Frontal cortex (tissue), 4 donors: ENCODE results near the gene GAB2. TPM values are rescaled to one million over a fixed set of nuclear protein-coding genes. Genes with fewer than 3 reads are reported as not detected.

Experiments used
- DNase-seq, 2 donors: peaks; one replicate each; pipeline ENCODE4 v3.0.0; 2012; ENCODE audit warnings: low spot score in 2 of 2
- FAIRE-seq: peaks from 2 replicates; lab custom pipeline; 2012; peaks lifted over from hg19 to GRCh38; lab: Jason Lieb, UNC
- total RNA-seq: library from RNA; depleted of rRNA; stranded (reverse); fragments of >200 nt; gene quantifications from one replicate; pipeline ENCODE4 v1.2.3, GENCODE V29; 2014
- donor health status: control.
- donor health status: control.
- donor health status: control.

Gene GAB2
- total RNA-seq, 1 donor from 2014 or later = 20.8 TPM

DNA sequence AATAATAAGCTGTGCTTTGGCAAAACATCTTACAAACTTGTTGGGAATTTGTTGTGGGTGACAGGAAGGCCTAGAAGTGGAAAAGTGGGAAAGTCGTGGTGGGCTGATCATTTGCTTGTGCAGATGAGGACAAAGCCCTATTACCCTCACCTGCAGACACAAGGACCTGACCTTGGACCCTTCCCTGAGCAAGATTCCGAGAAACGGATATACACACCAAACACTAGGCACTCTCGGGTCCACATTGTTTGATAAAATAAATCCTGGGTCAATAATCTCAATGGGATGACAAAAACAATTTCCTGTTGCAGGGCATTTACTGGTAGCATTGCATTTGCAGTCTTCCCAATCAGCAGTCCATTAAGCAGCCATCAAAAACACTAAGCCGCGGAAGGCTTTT is 89.7 kb downstream of the GAB2 start:
- FAIRE-seq = no peak
- DNase-seq = no peak

DNA sequence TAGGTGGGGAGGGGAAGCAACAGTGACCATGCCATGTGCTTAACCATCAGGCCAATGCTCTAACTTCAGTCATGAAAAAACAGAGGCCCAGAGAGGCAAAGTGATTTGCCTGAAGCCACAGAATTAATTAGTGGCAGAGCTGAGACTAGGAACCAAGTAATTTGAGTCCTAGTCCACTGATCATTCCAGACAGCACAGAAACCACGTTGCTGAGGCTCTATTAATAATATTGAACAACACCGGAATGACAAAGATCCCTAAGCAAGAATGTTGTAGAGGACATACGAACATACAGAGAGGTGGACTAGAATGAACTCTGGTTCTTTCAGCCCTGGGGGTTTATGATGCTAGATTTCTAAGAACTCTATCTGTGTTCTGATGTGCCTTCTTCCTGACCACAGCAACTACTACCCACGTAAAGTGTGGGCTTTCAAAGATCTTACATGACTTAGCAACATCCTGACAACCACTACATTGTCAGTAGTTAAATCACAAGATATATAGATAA is 92.3 kb downstream of the GAB2 start:
- FAIRE-seq (no peak), DNase-seq (no peak)

DNA sequence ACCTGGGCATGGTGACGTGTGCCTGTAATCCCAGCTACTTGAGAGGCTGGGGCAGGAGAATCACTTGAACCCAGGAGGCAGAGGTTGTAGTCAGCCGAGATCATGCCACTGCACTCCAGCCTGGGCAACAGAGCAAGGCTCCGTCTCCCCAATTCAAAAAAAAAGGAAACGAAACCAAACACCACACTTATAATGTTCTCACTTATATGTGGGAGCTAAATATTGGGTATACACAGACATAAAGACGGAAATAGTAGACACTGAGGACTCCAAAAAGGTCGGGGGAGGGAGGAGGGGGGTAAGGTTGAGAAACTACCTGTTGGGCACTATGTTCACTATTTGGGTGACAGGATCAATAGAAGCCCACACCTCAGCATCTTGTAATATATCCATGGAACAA is 94.3 kb downstream of the GAB2 start:
- FAIRE-seq = no peak
- no peak for DNase-seq

DNA sequence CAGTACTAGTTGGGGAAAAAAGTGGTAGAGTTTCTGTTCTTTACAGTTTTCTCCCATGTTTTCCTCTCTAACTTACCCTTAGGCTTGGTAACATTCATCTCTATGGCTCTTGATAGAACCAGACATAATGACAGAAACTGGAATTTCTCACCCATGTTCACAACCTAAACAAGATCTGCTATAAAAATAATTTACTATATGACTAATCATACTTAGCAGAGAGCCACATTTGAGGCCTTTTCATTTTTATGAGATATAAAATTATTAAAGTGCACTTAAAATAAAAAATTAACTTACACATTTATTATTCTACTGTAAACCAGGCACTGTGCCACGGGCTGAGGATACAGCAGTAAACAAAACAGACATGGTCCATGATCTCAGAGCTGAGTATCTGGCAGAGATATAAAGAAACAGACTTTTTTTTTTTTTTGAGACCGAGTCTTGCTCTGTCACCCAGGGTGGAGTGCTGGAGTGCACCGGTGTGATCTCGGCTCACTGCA is 98.1 kb downstream of the GAB2 start:
- FAIRE-seq (no peak), DNase-seq (no peak)

DNA sequence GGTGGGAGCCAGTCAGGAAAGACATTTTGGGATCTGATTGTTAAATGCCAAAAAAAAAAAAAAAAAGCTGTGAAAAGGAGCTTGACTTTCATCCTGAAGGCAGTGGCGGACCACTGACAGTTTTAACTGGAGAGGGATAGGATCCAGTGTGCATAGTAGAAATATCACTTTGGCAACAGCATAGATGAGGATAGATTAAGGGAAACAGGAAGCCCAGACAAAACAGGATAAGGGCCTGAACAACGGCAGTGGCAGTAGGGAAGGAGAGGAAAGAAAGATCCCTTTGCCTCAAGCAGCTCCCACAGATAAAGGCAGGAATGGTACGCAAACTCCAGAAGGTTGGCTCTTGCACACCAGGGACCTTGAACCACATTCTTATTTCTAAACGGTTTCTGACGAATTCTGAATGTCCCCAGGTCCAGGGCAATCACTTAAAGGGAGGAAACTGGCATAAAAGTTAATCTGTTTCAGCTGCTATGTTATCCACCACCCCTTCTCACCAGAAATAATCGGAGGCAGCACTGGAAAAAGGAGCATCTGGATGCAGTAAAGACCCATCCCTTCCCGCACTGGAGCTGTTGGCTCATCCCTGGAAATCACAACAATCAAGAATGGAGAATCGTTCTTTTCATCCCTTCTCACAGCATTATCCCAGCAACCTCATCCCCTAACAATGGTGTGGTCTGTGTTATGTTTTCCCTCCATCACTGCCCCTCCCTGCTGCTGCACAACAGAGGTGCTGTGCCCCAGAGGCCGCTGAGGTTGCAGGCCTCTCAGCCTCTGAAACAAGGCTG is 99.1 kb downstream of the GAB2 start:
- FAIRE-seq (no peak), DNase-seq (peak in 1 of 2 donors; percentile 24)

DNA sequence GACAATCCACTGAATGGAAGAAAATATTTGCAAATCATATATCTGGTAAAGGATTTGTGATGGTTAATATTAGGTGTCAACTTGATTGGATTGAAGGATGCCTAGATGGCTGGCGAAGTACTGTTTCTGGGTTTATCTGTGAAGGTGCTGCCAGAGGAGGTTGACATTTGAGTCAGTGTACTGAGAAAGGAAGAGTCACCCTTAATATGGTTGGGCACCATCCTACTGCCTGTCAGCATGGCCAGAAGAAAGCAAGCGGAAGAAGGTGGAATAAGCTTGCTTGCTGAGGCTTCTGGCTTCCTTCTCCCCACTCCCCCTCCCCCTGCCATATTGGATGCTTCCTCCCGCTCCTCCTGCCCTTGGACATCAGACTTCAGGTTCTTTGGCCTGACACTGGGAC is 101.9 kb downstream of the GAB2 start:
- no peak for DNase-seq
- no peak for FAIRE-seq

DNA sequence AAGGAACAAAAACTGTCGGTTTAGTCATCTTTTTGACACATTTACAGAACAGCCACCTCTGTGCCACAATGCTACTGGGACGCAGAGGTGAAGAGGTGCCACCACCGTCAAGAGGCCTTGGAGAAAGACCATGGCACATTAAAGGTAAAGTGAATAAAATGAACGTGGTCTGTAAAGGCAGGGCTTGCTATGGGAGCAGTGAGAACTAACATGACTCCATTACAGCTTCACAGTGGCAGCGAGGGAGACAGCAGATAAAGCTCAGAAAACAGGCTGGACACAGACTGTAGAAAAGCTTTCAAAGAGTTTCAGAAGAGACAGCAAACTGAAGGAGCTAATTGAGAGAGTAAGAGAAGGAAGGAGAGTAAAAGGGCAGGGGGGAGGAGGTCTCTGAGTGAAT is 102.9 kb downstream of the GAB2 start:
- no peak for FAIRE-seq
- no peak for DNase-seq

DNA sequence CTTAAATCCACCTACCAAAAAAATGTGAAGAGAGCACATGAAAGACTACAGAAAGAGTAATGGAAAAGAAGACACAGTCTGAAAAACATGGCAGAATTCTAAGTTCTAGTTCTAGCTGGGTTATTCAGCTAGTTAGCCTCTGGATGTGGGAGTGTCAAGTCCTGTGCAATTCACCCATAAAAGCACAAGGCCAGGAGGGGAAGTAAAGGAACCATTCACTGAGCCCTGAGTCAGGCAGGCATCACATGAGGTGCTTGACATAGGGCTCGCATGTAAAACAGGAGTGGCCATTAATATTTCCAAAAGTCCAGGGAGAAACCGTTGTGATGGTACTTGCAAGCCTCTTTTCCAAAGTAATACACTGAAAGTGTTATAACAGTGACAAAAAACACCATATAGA is 103.7 kb downstream of the GAB2 start:
- FAIRE-seq (no peak), DNase-seq (no peak)

DNA sequence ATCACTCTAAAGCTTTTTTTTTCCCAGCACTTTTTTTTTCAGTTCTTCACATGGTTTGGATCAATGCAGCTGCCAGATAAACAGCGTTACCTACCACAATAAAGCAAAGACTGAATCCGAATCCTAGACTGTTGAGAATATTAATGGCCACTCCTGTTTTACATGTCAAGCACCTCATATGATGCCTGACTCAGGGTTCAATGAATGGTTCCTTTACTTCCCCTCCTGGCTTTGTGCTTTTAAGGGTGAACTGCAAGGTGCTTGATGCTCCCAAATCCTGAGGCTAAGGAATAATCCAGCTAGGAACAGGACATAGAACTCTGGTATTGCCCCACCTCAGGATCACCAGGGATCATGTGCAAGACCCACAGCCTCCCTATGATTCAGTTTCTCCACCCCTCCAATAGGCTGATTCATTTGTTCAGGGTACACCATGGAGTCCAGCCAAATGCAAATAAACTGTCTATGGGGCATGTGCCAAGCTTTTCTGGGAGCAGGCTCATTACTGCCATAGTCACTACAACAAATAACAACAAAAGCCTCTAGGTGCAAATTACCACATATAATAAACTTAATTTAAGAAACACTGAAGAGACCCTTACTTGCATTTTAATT is 104.3 kb downstream of the GAB2 start:
- FAIRE-seq = no peak
- no peak for DNase-seq

DNA sequence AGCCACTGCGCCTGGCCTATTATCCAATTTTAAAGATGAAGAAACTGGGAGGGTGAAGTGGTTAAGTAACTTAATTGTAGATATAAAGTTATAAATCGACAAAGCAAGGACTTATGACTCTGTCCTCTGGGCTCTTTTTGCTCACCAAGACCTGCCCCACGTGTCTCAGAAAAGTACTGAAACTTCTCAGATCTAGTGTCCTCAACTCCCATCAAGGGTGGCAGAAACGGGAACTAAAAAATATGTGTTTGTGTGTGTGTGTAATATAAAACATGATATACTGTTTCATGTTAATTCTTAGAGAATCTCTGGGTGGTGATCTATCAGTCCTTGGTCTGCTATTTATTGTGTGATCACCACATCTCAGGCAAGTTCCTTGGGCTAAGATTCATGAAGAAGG is 104.9 kb downstream of the GAB2 start:
- DNase-seq (no peak), FAIRE-seq (no peak)

DNA sequence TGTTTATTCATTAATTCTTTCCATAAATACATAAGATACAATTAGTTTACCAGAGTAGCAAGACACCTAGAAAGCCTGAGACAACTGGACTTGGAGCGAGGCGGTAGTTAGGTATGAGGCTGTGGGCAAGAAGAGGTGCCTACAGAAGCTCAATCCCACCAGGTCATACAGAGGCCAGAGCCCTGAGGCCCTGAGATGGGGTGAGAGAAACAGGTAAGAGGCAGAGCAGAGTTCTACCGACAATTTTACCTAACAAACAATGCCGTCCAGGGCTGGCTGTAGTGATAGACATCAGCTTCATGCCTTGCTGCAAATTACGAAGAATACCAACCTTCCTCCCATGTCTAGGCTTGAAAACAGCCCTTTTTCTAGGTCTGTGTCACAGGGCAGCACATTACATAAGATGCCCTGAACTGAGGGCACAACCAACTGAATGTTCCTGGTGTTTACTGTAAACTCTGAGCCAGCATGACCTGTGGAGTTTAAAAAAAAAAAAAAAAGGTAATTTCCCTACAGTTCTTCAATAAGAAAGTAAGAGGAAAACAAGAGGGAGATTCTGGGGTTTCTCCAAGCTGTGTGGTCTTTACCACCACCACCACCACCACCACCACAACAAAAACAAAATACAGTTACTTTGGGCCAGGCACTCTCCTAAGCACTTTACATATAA is 105.8 kb downstream of the GAB2 start:
- no peak for FAIRE-seq
- no peak for DNase-seq

DNA sequence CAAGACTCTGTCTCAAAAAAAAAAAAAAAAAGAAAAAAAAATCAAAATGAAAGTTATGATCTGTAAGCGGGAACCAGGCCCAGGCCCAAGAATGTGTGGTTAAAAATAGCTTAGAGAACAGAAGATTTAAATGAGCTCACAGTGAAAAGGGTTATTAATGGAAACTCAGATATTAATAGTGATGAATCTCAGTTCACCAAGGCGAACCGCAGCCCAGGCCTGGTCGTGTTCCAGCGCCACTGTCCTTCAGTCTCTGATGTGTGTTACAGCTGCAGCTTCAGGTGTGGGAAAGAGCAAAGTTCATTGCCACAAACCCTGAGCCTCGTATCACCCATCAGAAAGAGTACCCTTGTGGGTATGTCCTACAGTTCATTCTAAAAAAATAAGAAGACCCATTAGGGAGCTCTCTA is 107.1 kb downstream of the GAB2 start:
- DNase-seq (no peak), FAIRE-seq (no peak)

DNA sequence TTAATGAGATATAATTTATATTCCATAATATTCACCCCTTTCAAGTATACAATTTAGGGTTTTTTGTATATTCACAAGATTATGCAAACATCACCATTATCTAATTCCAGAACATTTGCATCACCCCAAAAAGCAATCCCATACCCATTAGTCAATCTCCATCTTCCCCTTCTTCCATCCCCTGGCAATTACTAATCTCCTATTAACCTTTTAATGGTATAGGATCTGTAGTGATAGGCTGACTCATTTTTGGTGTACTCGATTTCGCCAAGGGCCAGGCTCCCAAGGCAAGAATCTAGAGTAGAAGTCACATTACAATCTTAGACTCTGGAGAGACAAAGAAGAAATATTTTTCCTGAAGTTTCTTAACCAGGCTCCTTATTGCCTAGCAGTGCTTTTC is 113.4 kb downstream of the GAB2 start:
- DNase-seq (no peak), FAIRE-seq (no peak)

DNA sequence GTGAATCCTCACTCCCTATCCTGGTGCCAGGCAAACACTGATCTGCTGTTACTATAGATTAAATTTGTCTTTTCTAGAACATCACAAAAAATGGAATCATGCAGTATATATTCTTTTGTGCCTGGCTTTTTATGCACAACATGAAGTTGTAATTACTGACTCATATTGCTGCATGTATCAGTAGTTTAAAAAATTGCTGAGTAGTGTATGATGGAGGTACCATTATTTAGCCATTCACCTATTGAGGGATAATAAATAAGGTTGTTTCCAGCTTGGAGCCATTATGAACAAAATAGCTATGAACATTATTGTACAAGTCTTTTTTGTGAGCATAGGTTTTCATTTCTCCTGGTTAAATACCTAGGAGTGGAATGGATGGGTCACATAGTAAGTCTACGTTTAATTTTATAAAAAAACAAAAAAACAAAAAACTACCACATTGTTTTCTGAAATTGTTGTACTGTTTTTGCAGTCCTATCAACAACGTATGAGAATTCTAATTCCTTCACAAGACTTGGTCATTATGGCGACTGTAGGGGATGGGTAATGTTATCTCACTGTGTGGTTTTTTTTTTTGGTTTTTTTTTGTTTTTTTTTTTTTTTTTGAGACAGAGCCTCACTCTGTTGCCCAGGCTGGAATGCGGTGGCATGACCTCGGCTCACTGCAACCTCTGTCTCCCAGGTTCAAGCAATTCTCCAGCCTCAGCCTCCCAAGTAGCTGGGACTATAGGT is 117.3 kb downstream of the GAB2 start:
- DNase-seq (no peak), FAIRE-seq (no peak)

DNA sequence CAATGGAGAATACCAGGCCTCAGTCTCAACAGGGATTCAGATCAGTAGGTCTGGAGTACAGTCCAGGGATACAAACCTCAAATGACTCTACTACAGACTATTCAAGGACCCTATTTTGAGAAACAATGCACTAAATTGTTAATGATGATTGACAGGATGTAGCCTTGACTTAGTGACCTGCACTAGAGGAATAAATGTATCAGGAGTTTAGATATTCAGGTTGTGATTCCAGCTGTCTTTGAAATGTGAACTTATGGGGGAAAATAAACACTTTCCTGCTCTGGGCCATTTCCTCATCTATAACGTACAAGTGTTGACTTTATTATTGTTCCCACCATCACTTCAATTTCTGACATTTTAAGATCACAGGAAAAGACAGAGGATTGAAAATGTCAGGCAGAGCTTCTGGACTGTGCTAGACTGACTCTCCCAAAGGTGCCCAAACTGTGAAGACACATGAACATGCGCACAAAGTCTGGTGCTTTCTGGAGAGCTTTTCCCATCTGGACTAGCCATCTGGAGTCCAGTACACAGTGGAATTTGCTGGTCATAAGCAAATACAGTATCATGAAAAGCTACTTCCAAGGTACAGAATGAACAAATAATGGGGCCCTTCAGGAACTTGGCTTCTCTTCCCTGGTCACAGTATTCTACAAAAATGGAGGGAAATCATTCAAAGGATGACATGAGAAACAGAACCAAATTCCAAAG is 118.5 kb downstream of the GAB2 start:
- DNase-seq = no peak
- FAIRE-seq = no peak

DNA sequence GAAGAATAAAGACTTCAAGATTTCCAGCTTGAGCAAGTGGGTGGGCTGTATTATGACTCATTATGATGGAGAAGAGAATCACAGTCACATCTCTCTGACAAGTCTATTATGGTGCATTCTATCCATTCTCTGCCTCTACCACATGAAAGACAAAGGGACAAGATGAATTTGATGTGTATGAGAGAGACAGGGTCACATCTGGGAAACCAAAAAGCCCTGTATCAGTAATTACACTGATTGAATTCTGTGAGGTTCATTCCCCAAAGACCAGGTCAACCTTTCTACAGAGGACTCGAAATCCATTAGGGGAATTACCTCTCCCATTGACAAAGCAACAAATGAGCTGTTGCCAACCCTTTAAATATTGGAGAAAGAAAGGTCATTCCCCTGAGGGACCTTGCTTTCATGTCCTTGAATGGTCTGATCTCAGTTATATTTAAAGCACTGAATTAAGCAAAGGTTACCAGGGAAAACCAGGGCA is 119.3 kb downstream of the GAB2 start:
- no peak for FAIRE-seq
- no peak for DNase-seq

DNA sequence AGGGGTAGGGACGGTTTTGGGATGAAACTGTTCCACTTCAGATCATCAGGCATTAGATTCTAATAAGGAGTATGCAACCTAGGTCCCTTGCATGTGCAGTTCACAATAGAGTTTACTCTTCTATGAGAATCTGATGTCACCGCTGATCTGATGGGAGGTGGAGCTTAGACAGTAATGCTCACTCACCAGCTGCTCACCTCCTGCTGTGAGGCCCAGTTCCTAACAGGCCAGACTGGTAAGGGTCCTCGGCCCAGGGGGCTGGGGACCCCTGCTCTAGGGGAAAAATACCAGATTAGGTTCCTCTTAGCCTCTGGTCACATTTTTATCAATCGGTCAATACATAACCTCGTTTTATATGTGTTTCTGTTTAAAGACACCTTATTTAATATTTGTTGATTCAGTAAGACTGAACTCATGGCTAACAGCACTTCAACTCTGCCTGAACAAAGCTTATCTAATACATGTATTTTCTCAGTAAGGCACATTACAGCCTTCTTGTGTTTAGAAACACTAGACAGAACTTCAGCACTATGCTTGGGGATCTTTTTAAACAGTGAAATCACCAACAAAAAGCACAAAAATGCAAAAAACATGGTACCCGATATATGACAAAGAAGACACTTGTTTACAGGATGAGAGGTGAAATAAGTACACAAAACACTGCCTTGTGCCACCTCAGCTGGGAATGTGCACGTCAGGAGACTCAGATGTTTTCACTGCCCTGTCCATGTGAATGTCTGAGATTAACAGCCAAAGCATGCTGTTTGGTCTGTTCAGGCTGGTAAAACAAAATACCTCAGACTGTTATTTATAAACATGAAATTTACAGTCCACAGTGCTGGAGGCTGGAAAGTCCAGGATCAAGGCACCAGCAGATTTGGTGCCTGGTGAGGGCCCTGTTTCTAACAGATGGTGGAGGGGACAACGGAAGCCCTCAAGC is 121.4 kb downstream of the GAB2 start:
- DNase-seq (no peak), FAIRE-seq (no peak)

DNA sequence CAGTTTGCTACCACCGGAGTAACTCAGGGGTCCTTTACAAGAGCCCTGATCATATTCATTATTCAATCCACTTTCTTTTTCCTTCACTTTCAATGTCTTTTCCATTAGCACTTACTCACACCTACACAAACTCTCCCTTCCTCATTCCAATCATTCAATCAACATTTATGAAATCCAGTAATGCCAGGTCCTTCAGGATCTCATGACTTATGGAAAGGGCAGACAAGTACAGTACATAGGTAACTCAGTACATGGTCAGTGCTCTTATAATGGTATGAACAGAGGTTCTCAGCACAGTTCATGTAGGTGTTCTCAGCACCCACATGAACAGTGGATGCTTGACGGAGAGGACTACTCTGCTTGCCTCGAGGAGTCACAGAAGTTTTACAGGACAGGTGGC is 122.3 kb downstream of the GAB2 start:
- DNase-seq (no peak), FAIRE-seq (no peak)
